HepG2 (cell line): ENCODE measurements around the gene CD163. TPM values are rescaled to one million over a fixed set of nuclear protein-coding genes. Genes with fewer than 3 reads are reported as not detected.
"Not testable (repeated sequence)": the region's sequence is repeated elsewhere in the genome, so short reads cannot be mapped to it uniquely, and the experiment has no call there.

ENCODE experiments used
- ATAC-seq: fragments of 200-7000 bp; cut with Tn5 transposase; 3 replicates; pipeline ENCODE4 v1.9.1; 2020; ENCODE audit warnings: mild to moderate bottlenecking, moderate library complexity
- BruUV-seq: library from RNA; stranded (reverse); fragments of 400-500 nt; replicated peaks from 2 replicates; lab custom pipeline; 2021; lab: Mats Ljungman, UMichigan
- CTCF ChIA-PET: fragments of 300-600 bp; formaldehyde crosslinking; extraction: SDS; loops from one replicate; lab custom pipeline; 2021; ENCODE audit warnings: low total read pairs, inconsistent platforms, low intra/inter-chr PET ratio; lab: Yijun Ruan, JAX
- POLR2A ChIA-PET: fragments of 350-600 bp; sonication (Branson Sonifier 250); formaldehyde crosslinking; loops from one replicate; lab custom pipeline; 2020; ENCODE audit warnings: antibody characterized with exemption, inconsistent platforms; lab: Yijun Ruan, JAX
- DNase-seq: peaks from one replicate; pipeline ENCODE4 v3.0.0-alpha.2; 2015; ENCODE audit warnings: low spot score
- FAIRE-seq: peaks from 3 replicates; lab custom pipeline; 2011; peaks lifted over from hg19 to GRCh38; lab: Jason Lieb, UNC
- H2AFZ ChIP-seq: one replicate; pipeline ENCODE4 v1.6.1; 2011; ENCODE audit warnings: low read length, inconsistent platforms
- H3K27ac ChIP-seq: fragments of 300-600 bp; 3 replicates; pipeline ENCODE4 v1.8.0; 2011; ENCODE audit warnings: mixed run types, mild to moderate bottlenecking, mixed read lengths, low read length, inconsistent platforms; ENCODE audit not compliant: insufficient read depth; ENCODE audit errors: extremely low read length
- H3K27me3 ChIP-seq, 2 experiments: fragments of 200-600 bp in 1 of 2; 2 replicates in 1 of 2; 3 replicates in 1 of 2; pipeline versions ENCODE4 v1.6.0 to v1.8.0; 2011; ENCODE audit warnings: low read length in 2 of 2, mild to moderate bottlenecking in 2 of 2, moderate library complexity in 2 of 2, inconsistent platforms in 1 of 2; ENCODE audit not compliant: insufficient read depth in 2 of 2, control insufficient read depth in 1 of 2
- H3K36me3 ChIP-seq, 2 experiments: fragments of 200-600 bp in 1 of 2; replicated peaks in 1 of 2; 2 replicates in 1 of 2; 3 replicates in 1 of 2; pipeline versions ENCODE4 v1.5.1 to v1.8.0; 2011; ENCODE audit warnings: low read length in 2 of 2, inconsistent platforms in 1 of 2; ENCODE audit not compliant: insufficient read depth in 2 of 2, control insufficient read depth in 1 of 2
- H3K4me1 ChIP-seq: 2 replicates; pipeline ENCODE4 v1.5.1; 2012; ENCODE audit warnings: low read length, inconsistent platforms; ENCODE audit not compliant: insufficient read depth
- H3K4me2 ChIP-seq: 2 replicates; pipeline ENCODE4 v1.6.0; 2011; ENCODE audit warnings: low read depth, low read length, inconsistent platforms
- H3K4me3 ChIP-seq, 3 experiments: fragments of 200-600 bp in 1 of 3; sonication (generic), shearing (Covaris generic) in 1 of 3; replicated peaks in 1 of 3; 2 replicates each; pipeline ENCODE4 v1.5.1; 2011 to 2016; ENCODE audit warnings: low read length in 3 of 3, inconsistent platforms in 2 of 3, low read depth in 2 of 3, mild to moderate bottlenecking in 2 of 3, control low read depth in 1 of 3, mixed read lengths in 1 of 3; ENCODE audit not compliant: insufficient read depth in 1 of 3
- H3K79me2 ChIP-seq: one replicate; pipeline ENCODE4 v1.6.1; 2011; ENCODE audit warnings: low read length, inconsistent platforms; ENCODE audit not compliant: insufficient read depth
- H3K9ac ChIP-seq: 2 replicates; pipeline ENCODE4 v1.6.0; 2011; ENCODE audit warnings: mild to moderate bottlenecking, low read depth, low read length, inconsistent platforms; ENCODE audit not compliant: insufficient read depth
- H3K9me3 ChIP-seq: 2 replicates; pipeline ENCODE4 v1.5.1; 2012; ENCODE audit warnings: mild to moderate bottlenecking, low read length
- H4K20me1 ChIP-seq: 2 replicates; pipeline ENCODE4 v1.6.0; 2011; ENCODE audit warnings: inconsistent platforms, mild to moderate bottlenecking, low read length, moderate library complexity; ENCODE audit not compliant: insufficient read depth
- PAX8 ChIP-seq: sonication (generic); formaldehyde crosslinking; IDR thresholded peaks from 2 replicates; pipeline ENCODE4 v1.8.0; 2022; ENCODE audit warnings: mild to moderate bottlenecking, missing genetic modification reagents, borderline replicate concordance
- ZNF564 ChIP-seq: sonication (generic); formaldehyde crosslinking; IDR thresholded peaks from 2 replicates; pipeline ENCODE4 v1.8.1; 2023; ENCODE audit warnings: mild to moderate bottlenecking, missing genetic modification reagents
- ZNF781 ChIP-seq: sonication (generic); formaldehyde crosslinking; IDR thresholded peaks from 2 replicates; pipeline ENCODE4 v1.5.1; 2020; ENCODE audit warnings: borderline replicate concordance, mild to moderate bottlenecking, missing genetic modification reagents; ENCODE audit errors: not compliant biosample characterization
- WGBS: methylation state at CpG from one replicate; pipeline ENCODE4 v1.1.6; 2017; ENCODE audit warnings: low lambda C conversion rate; 5-methylcytosine and 5-hydroxymethylcytosine counted together
- in situ Hi-C: cut with HindIII; loops from 2 replicates; pipeline ENCODE4 v1.10.0; 2017; ENCODE audit warnings: low pct_unique_long_range_greater_than_20kb; ENCODE audit not compliant: extremely low pct_ligation_motif_present
- intact Hi-C: fragments of 100-400 bp; cut with micrococcal nuclease; formaldehyde crosslinking; loops from one replicate; pipeline ENCODE4 v1.10.0; 2022; ENCODE audit not compliant: unreplicated experiment
- polyA plus RNA-seq, 8 experiments: library from polyadenylated mRNA; depleted of rRNA in 3 of 8; stranded (reverse) in 7 of 8; unstranded in 1 of 8; fragments of >200 nt; fragmentation: Illumina TruSeq in 4 of 8; extraction: Trizol in 4 of 8; gene quantifications; 2 replicates each; pipeline versions ENCODE4 v1.2.1 to v1.2.3, GENCODE V29; 2011 to 2016; ENCODE audit warnings: low read depth in 4 of 8, missing spikeins in 1 of 8, mixed read lengths in 1 of 8; ENCODE audit not compliant: insufficient read depth in 1 of 8
- total RNA-seq, 5 experiments: library from RNA; depleted of rRNA; stranded (reverse); fragments of >200 nt; fragmentation: Illumina TruSeq; extraction: Trizol; gene quantifications; 2 replicates each; pipeline ENCODE4 v1.2.3, GENCODE V29; 2016; ENCODE audit warnings: low read depth in 1 of 5
- TF ChIP-seq, protein P1 (sequence below): sonication (generic); formaldehyde crosslinking; IDR thresholded peaks from 2 replicates; pipeline ENCODE4 v1.8.0; 2022; ENCODE audit warnings: low read depth, missing genetic modification reagents
- TF ChIP-seq, protein P2 (sequence below): sonication (generic); formaldehyde crosslinking; IDR thresholded peaks from 2 replicates; pipeline ENCODE4 v1.4.0; 2020; ENCODE audit warnings: missing genetic modification reagents

The CD163 gene
- total and polyA plus RNA-seq, 2 of the 13 experiments (the other 11 are each of a cell fraction or from before 2014, with no cell fraction given), result not detected

DNA sequence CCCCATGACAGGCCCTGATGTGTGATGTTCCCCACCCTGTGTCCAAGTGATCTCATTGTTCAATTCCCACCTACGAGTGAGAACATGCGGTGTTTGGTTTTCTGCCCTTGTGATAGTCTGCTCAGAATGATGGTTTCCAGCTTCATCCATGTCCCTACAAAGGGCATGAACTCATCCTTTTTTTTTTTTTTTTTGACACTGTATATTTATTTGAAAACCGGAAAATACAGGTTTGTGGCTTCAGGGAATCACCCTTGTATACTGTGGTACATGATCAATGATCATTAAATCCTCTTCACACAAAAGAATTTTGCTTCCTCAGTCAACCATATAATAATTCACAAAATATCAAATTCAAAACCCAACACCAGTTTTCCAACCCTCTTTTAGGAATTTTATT lies 66.1 kb downstream of the CD163 start:
- FAIRE-seq, H3K9me3 ChIP-seq, H2AFZ ChIP-seq, H3K27ac ChIP-seq, H3K4me3 ChIP-seq, H3K9ac ChIP-seq, POLR2A ChIA-PET, H3K4me1 ChIP-seq, intact Hi-C loops, BruUV-seq, H3K4me2 ChIP-seq, H3K27me3 ChIP-seq, H3K36me3 ChIP-seq, H3K79me2 ChIP-seq, H4K20me1 ChIP-seq, CTCF ChIA-PET, DNase-seq, in situ Hi-C loops, ATAC-seq: not testable (repeated sequence)
- 32% methylated on average over 3 of the region's 3 CpGs for WGBS

DNA sequence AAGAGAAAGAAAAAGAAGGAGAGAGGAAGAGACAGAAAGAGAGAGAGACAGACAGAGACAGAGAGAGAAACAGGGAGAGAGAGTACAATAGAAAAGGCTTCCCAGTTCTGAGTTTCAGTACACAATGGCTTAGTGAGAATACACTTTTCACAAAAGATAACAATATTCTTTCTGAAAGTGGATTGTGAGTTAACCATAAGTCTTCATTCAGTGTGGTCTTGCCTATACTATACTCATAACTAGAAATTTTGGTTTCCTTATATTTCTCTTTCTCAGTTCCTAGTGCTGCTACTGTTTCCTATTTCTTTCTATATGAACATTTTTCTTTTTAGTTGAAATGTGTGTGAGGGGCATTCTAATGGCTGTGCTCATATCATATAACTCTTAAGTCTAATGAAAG lies 68.9 kb downstream of the CD163 start:
- no peaks in the 10 kb centered on the region for H3K9me3 ChIP-seq
- no peaks in the 10 kb centered on the region for H3K4me1 ChIP-seq
- intact Hi-C loops, result no loop called here
- DNase-seq, result no peak
- H4K20me1 ChIP-seq, result no peaks in the 10 kb centered on the region
- CTCF ChIA-PET, result no interaction called here
- no peak overlapping the region for H2AFZ ChIP-seq
- no peak for ATAC-seq
- H3K4me3 ChIP-seq, result no peak overlapping the region
- in situ Hi-C loops, result no loop called here
- BruUV-seq, result no TSS peak
- H3K36me3 ChIP-seq, result no peaks in the 10 kb centered on the region
- H3K79me2 ChIP-seq, result no peaks in the 10 kb centered on the region
- H3K27ac ChIP-seq, result no peak overlapping the region
- no peak for TF ChIP-seq PAX8 (CRISPR knock-in tag)
- TF ChIP-seq, protein P1, sequence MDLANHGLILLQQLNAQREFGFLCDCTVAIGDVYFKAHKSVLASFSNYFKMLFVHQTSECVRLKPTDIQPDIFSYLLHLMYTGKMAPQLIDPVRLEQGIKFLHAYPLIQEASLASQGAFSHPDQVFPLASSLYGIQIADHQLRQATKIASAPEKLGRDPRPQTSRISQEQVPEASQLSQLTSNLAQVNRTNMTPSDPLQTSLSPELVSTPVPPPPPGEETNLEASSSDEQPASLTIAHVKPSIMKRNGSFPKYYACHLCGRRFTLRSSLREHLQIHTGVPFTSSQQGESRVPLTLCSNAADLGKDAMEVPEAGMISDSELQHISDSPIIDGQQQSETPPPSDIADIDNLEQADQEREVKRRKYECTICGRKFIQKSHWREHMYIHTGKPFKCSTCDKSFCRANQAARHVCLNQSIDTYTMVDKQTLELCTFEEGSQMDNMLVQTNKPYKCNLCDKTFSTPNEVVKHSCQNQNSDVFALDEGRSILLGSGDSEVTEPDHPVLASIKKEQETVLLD, result no peak
- no peak for TF ChIP-seq ZNF781
- no peak for TF ChIP-seq ZNF564 (CRISPR knock-in tag)
- TF ChIP-seq, protein P2, sequence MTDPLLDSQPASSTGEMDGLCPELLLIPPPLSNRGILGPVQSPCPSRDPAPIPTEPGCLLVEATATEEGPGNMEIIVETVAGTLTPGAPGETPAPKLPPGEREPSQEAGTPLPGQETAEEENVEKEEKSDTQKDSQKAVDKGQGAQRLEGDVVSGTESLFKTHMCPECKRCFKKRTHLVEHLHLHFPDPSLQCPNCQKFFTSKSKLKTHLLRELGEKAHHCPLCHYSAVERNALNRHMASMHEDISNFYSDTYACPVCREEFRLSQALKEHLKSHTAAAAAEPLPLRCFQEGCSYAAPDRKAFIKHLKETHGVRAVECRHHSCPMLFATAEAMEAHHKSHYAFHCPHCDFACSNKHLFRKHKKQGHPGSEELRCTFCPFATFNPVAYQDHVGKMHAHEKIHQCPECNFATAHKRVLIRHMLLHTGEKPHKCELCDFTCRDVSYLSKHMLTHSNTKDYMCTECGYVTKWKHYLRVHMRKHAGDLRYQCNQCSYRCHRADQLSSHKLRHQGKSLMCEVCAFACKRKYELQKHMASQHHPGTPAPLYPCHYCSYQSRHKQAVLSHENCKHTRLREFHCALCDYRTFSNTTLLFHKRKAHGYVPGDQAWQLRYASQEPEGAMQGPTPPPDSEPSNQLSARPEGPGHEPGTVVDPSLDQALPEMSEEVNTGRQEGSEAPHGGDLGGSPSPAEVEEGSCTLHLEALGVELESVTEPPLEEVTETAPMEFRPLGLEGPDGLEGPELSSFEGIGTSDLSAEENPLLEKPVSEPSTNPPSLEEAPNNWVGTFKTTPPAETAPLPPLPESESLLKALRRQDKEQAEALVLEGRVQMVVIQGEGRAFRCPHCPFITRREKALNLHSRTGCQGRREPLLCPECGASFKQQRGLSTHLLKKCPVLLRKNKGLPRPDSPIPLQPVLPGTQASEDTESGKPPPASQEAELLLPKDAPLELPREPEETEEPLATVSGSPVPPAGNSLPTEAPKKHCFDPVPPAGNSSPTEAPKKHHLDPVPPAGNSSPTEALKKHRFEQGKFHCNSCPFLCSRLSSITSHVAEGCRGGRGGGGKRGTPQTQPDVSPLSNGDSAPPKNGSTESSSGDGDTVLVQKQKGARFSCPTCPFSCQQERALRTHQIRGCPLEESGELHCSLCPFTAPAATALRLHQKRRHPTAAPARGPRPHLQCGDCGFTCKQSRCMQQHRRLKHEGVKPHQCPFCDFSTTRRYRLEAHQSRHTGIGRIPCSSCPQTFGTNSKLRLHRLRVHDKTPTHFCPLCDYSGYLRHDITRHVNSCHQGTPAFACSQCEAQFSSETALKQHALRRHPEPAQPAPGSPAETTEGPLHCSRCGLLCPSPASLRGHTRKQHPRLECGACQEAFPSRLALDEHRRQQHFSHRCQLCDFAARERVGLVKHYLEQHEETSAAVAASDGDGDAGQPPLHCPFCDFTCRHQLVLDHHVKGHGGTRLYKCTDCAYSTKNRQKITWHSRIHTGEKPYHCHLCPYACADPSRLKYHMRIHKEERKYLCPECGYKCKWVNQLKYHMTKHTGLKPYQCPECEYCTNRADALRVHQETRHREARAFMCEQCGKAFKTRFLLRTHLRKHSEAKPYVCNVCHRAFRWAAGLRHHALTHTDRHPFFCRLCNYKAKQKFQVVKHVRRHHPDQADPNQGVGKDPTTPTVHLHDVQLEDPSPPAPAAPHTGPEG, result no peak
- TF ChIP-seq, all 625 proteins: peak for 0
- POLR2A ChIA-PET, result no interaction called here
- no peak overlapping the region for H3K9ac ChIP-seq
- no peak overlapping the region for H3K4me2 ChIP-seq
- peaks cover 0 to 4% of the 10 kb centered on the region in 2 experiments; a peak in 3 of 5 replicates for H3K27me3 ChIP-seq
- no peak for FAIRE-seq
